Measurements from ENCODE around the gene CSTPP1.

DNA sequence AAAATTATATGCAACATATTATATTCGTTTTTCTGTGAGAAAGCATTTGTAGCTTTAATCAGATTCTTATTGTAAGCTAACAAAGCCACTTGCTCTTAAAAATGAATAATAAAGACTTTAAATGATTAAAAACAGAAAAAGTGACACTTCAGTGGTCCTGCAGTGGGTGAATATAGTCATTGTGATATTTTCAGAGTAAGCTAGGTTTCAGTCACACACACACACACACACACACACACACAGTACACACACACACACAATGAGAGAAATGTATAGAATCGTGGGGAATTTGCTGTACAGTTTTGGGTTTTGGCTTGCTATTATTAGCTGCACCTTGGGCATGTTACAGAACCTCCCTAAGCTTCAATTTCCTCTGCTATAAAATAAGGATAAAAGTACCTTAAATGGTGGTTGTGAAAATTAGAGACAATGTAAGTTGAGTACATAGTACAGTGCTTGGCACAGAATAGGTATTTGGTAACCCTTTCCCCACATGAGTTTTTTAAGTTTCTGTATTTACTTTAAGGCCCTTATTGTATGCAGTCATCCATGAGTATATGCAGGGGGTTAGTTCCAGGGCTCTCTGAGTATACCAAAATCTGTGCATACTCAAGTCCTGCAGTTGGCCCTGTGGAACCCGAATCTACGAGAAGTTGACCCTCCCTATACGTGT lies 39.8 kb downstream of the CSTPP1 start:
- TF ChIP-seq, protein P1, sequence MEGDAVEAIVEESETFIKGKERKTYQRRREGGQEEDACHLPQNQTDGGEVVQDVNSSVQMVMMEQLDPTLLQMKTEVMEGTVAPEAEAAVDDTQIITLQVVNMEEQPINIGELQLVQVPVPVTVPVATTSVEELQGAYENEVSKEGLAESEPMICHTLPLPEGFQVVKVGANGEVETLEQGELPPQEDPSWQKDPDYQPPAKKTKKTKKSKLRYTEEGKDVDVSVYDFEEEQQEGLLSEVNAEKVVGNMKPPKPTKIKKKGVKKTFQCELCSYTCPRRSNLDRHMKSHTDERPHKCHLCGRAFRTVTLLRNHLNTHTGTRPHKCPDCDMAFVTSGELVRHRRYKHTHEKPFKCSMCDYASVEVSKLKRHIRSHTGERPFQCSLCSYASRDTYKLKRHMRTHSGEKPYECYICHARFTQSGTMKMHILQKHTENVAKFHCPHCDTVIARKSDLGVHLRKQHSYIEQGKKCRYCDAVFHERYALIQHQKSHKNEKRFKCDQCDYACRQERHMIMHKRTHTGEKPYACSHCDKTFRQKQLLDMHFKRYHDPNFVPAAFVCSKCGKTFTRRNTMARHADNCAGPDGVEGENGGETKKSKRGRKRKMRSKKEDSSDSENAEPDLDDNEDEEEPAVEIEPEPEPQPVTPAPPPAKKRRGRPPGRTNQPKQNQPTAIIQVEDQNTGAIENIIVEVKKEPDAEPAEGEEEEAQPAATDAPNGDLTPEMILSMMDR (IDR thresholded peaks at IDR 0.05; ENCODE audit: insufficient read depth, low read depth, low read length), result no peak
- no peak for TF ChIP-seq EZH2 (IDR thresholded peaks at IDR 0.05; ENCODE audit: insufficient read depth, low read length)
